GM12875 (cell line): Measurements from ENCODE around the gene PRAMEF8.
"Not testable (repeated sequence)": the region's sequence is repeated elsewhere in the genome, so short reads cannot be mapped to it uniquely, and the experiment has no call there.

Experiments
- H3K4me3 ChIP-seq: one replicate; pipeline ENCODE4 v1.5.1; 2011; ENCODE audit warnings: low read depth, low read length, control low read depth
- CTCF ChIP-seq: IDR thresholded peaks from 2 replicates; pipeline ENCODE4 v1.5.1; 2011; ENCODE audit warnings: low read depth, mild to moderate bottlenecking, control low read depth, inconsistent platforms, low read length, moderate library complexity, borderline replicate concordance; ENCODE audit not compliant: insufficient read depth

Gene PRAMEF8

GRCh38 chr1:13285037-13285436, at the start of gene PRAMEF8:
Gene PRAMEF8, minus strand, starts transcription at chr1:13285137. Its CDS starts 1,046 bp downstream, at chr1:13284091.
- not testable (repeated sequence) for H3K4me3 ChIP-seq

GRCh38 chr1:13315281-13315680, 30.3 kb upstream of the PRAMEF8 start, which contains the start of gene PRAMEF15:
Gene PRAMEF15, plus strand, starts transcription at chr1:13315581. Its CDS starts 2,827 bp downstream, at chr1:13318408.
- not testable (repeated sequence) for H3K4me3 ChIP-seq

GRCh38 chr1:13303239-13303638, 18.3 kb upstream of the PRAMEF8 start, which contains the start of gene PRAMEF33:
Gene PRAMEF33, plus strand, starts transcription at chr1:13303539. Its CDS starts 2,416 bp downstream, at chr1:13305955.
- H3K4me3 ChIP-seq, result not testable (repeated sequence)

GRCh38 chr1:13302197-13302596, 17.3 kb upstream of the PRAMEF8 start:
- not testable (repeated sequence) for H3K4me3 ChIP-seq

GRCh38 chr1:13298699-13299098, 13.8 kb upstream of the PRAMEF8 start:
- not testable (repeated sequence) for H3K4me3 ChIP-seq

GRCh38 chr1:13297216-13297931, 12.4 kb upstream of the PRAMEF8 start:
- H3K4me3 ChIP-seq, result not testable (repeated sequence)

- not testable (repeated sequence) for H3K4me3 ChIP-seq
Observed at GRCh38 chr1:13289030-13289429, 4.1 kb upstream of the PRAMEF8 start.

- H3K4me3 ChIP-seq, result not testable (repeated sequence)
Observed at GRCh38 chr1:13279617-13280016, 5.3 kb downstream of the PRAMEF8 start.

GRCh38 chr1:13277016-13277415, 7.9 kb downstream of the PRAMEF8 start:
- not testable (repeated sequence) for H3K4me3 ChIP-seq
- peak; percentile 2; the same call in 1 of the 2 replicates for TF ChIP-seq CTCF

- H3K4me3 ChIP-seq, result not testable (repeated sequence)
Observed at GRCh38 chr1:13265124-13265523, 19.8 kb downstream of the PRAMEF8 start.

- not testable (repeated sequence) for H3K4me3 ChIP-seq
Observed at GRCh38 chr1:13253898-13254297, 31.0 kb downstream of the PRAMEF8 start, which contains the start of gene PRAMEF5. Gene PRAMEF5, plus strand, starts transcription at chr1:13254198. Its CDS starts 5,071 bp downstream, at chr1:13259269.

- not testable (repeated sequence) for H3K4me3 ChIP-seq
Observed at GRCh38 chr1:13247122-13247521, 37.8 kb downstream of the PRAMEF8 start.

GRCh38 chr1:13246554-13246871, 38.4 kb downstream of the PRAMEF8 start:
- not testable (repeated sequence) for H3K4me3 ChIP-seq

GRCh38 chr1:13245841-13246553, 38.9 kb downstream of the PRAMEF8 start:
- not testable (repeated sequence) for H3K4me3 ChIP-seq

- not testable (repeated sequence) for H3K4me3 ChIP-seq
Observed at GRCh38 chr1:13243536-13244263, 41.2 kb downstream of the PRAMEF8 start.

- not testable (repeated sequence) for H3K4me3 ChIP-seq
Observed at GRCh38 chr1:13239633-13240032, 45.3 kb downstream of the PRAMEF8 start.

- not testable (repeated sequence) for H3K4me3 ChIP-seq
Observed at GRCh38 chr1:13237572-13237971, 47.4 kb downstream of the PRAMEF8 start.

GRCh38 chr1:13234057-13234456, 50.9 kb downstream of the PRAMEF8 start:
- H3K4me3 ChIP-seq, result not testable (repeated sequence)

GRCh38 chr1:13232056-13232455, 52.9 kb downstream of the PRAMEF8 start:
- H3K4me3 ChIP-seq, result not testable (repeated sequence)
